ENCODE results near the gene CCDC197.

The CCDC197 gene

GRCh38 chr14:93997082-93997481, at the start of gene CCDC197:
Gene CCDC197 (plus strand): TSS chr14:93997301. CDS start chr14:93998132, 831 bp downstream.
- H3K4me2 ChIP-seq (ENCODE audit: insufficient read depth, low read length): no peak within 1 kb of the TSS
- H3K9ac ChIP-seq (ENCODE audit: low read depth, low read length): no peak within 1 kb of the TSS
- 0 out of 2 replicates have a peak, but pooled peaks cover 14% of the 10 kb centered on the region for H4K20me1 ChIP-seq (ENCODE audit: insufficient read depth, low read length)
- no peak within 1 kb of the TSS for H2AFZ ChIP-seq (ENCODE audit: low read depth, low read length)
- peaks cover 10% of the 10 kb centered on the region for H3K27me3 ChIP-seq (ENCODE audit: insufficient read depth, low read length, poor library complexity)
- H3K36me3 ChIP-seq (ENCODE audit: insufficient read depth, low read length): no peaks in the 10 kb centered on the region
- no peak within 1 kb of the TSS for H3K4me3 ChIP-seq (ENCODE audit: low read depth in 1 of 2, low read length in 2 of 2)
- DNase-seq: no peak
- H3K9me3 ChIP-seq (ENCODE audit: insufficient read depth, low read length, severe bottlenecking): no peaks in the 10 kb centered on the region
- ATAC-seq (ENCODE audit: insufficient read depth, low read depth): no peak
- H3K79me2 ChIP-seq (ENCODE audit: insufficient read depth, low read length): no peaks in the 10 kb centered on the region
- no peak within 1 kb of the TSS for H3K27ac ChIP-seq (ENCODE audit: low read length)
- H3K4me1 ChIP-seq (ENCODE audit: insufficient read depth, low read length): no peaks in the 10 kb centered on the region
- TF ChIP-seq EZH2 (IDR thresholded peaks at IDR 0.05; ENCODE audit: borderline replicate concordance, low read depth, low read length, severe bottlenecking) (no peak), CTCF (IDR thresholded peaks at IDR 0.05; ENCODE audit: borderline replicate concordance, extremely low read depth, low read length, poor library complexity, severe bottlenecking) (no peak)

- H3K4me2 ChIP-seq (ENCODE audit: insufficient read depth, low read length): no peak overlapping the region
- H3K9ac ChIP-seq (ENCODE audit: low read depth, low read length): no peak overlapping the region
- no peaks in the 10 kb centered on the region for H3K79me2 ChIP-seq (ENCODE audit: insufficient read depth, low read length)
- H3K27me3 ChIP-seq (ENCODE audit: insufficient read depth, low read length, poor library complexity): peaks cover 7% of the 10 kb centered on the region
- no peak overlapping the region for H2AFZ ChIP-seq (ENCODE audit: low read depth, low read length)
- ATAC-seq (ENCODE audit: insufficient read depth, low read depth) (no peak), DNase-seq (no peak)
- peaks cover 9% of the 10 kb centered on the region; the same call in 1 of the 2 replicates for H4K20me1 ChIP-seq (ENCODE audit: insufficient read depth, low read length)
- TF ChIP-seq EZH2 (IDR thresholded peaks at IDR 0.05; ENCODE audit: borderline replicate concordance, low read depth, low read length, severe bottlenecking) (no peak), CTCF (IDR thresholded peaks at IDR 0.05; ENCODE audit: borderline replicate concordance, extremely low read depth, low read length, poor library complexity, severe bottlenecking) (no peak)
- H3K4me3 ChIP-seq (ENCODE audit: low read depth in 1 of 2, low read length in 2 of 2): no peak overlapping the region
- no peaks in the 10 kb centered on the region for H3K4me1 ChIP-seq (ENCODE audit: insufficient read depth, low read length)
- H3K27ac ChIP-seq (ENCODE audit: low read length): no peak overlapping the region
- no peaks in the 10 kb centered on the region for H3K36me3 ChIP-seq (ENCODE audit: insufficient read depth, low read length)
- H3K9me3 ChIP-seq (ENCODE audit: insufficient read depth, low read length, severe bottlenecking): no peaks in the 10 kb centered on the region
These were observed 47.5 kb upstream of the CCDC197 start for GRCh38 chr14:93949511-93950075.

- Histone ChIP-seq H3K9ac (ENCODE audit: low read depth, low read length) (no peak overlapping the region), H3K27ac (ENCODE audit: low read length) (no peak overlapping the region), H4K20me1 (ENCODE audit: insufficient read depth, low read length) (peaks cover 9% of the 10 kb centered on the region; the same call in 1 of the 2 replicates), H3K79me2 (ENCODE audit: insufficient read depth, low read length) (no peaks in the 10 kb centered on the region), H3K4me2 (ENCODE audit: insufficient read depth, low read length) (no peak overlapping the region), H3K9me3 (ENCODE audit: insufficient read depth, low read length, severe bottlenecking) (no peaks in the 10 kb centered on the region), H3K36me3 (ENCODE audit: insufficient read depth, low read length) (no peaks in the 10 kb centered on the region), H2AFZ (ENCODE audit: low read depth, low read length) (no peak overlapping the region), H3K4me1 (ENCODE audit: insufficient read depth, low read length) (no peaks in the 10 kb centered on the region), H3K4me3 (ENCODE audit: low read depth in 1 of 2, low read length in 2 of 2) (no peak overlapping the region), H3K27me3 (ENCODE audit: insufficient read depth, low read length, poor library complexity) (no peaks in the 10 kb centered on the region)
- TF ChIP-seq CTCF (IDR thresholded peaks at IDR 0.05; ENCODE audit: borderline replicate concordance, extremely low read depth, low read length, poor library complexity, severe bottlenecking) (no peak), EZH2 (IDR thresholded peaks at IDR 0.05; ENCODE audit: borderline replicate concordance, low read depth, low read length, severe bottlenecking) (no peak)
- DNase-seq (no peak), ATAC-seq (ENCODE audit: insufficient read depth, low read depth) (no peak)
These were observed 46.0 kb upstream of the CCDC197 start for GRCh38 chr14:93950948-93951634.

Measured in DND-41 (cell line).